Peyer's patch (tissue), 4 donors: ENCODE data around the gene PRR33.

Experiments used
- CTCF ChIP-seq, 6 experiments: fragments of 450-650 bp in 4 of 6; fragments of 200-600 bp in 2 of 6; sonication (generic) in 1 of 6; IDR thresholded peaks; one replicate each; pipeline ENCODE4 v1.5.1; 2017 to 2019; ENCODE audit warnings: antibody characterized with exemption in 6 of 6, mild to moderate bottlenecking in 3 of 6, moderate library complexity in 1 of 6
- POLR2A ChIP-seq, 2 donors: fragments of 450-650 bp; IDR thresholded peaks; one replicate each; pipeline ENCODE4 v1.5.1; 2017; ENCODE audit warnings: antibody characterized with exemption in 2 of 2, mild to moderate bottlenecking in 2 of 2, moderate library complexity in 2 of 2

DNA sequence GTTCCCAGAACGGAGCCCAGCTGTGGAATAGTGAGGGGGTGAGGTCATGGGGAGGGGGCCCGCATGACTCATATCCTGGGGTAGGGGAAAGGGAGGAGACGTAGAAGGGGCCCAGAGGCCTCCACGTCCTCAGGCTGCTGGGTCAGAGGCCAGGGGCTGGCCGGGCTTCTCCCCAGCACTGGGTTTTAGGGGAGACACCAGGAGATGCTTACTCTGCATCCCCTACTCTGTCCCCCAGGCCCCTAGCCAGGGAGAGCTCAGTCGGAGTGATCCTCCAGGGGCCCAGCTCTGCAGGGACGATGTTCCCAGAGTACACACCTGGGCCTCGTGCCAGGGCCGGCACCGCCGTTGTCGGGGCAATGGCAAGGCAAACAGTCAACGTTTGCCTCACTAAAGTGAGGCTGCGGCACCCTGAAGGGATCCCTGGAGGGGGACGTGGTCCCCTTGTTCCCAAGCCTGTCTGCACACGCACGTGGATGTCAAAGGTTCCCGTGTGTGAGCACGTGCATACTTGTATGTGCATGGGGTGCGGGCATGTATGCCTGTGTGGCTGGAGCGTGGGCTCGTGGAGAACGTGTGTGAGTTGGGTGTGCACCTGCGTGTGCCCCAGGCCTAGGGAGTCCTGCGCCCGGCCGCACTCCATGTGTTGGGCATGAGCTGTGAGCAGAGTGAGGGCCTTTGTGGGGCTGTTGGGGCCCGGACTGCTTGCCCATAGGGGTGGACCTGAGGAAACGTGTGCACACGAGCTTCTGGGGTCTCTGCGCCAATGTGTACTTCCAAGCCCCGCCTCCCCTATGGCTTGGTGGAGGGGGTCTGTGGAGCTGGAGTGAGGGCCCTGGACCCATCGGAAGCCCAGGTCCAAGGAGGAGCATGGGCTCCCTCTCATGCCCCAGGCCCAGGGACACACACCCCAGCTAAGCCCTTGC is 14.2 kb downstream of the PRR33 start:
- TF ChIP-seq POLR2A (IDR thresholded peaks at IDR 0.05) (no peak), CTCF (IDR thresholded peaks at IDR 0.05) (no peak)
